GM21423 (cell line): Measurements from ENCODE around the gene DPF3.

ENCODE experiments used
- ATAC-seq: cut with Tn5 transposase; IDR thresholded peaks from one replicate; pipeline ENCODE4 v1.9.1; 2021; ENCODE audit warnings: mild to moderate bottlenecking, moderate library complexity; ENCODE audit not compliant: unreplicated experiment

DPF3 gene

DNA sequence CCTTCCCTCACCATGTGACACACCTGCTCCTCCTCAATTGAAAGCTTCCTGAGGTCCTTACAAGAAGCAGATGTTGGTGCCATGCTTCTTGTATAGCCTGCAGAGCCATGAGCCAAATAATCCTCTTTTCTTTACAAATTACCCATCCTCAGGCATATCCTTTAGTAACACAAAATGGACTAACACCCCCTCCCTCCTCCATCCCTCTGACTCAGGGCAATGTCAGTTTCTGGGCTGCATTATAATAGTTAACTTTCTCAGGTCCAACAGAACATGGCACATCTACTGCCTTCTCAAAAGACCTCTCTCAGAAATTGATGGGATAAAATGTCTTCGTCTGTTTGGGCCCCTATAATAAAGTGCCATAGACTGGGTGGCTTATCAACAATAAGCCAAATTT lies 287.0 kb downstream of the DPF3 start:
- ATAC-seq, result no peak

GRCh38 chr14:72605921-72606220 lies 288.0 kb downstream of the DPF3 start:
- no peak for ATAC-seq

GRCh38 chr14:72605096-72605920 lies 288.6 kb downstream of the DPF3 start:
- no peak for ATAC-seq

GRCh38 chr14:72604133-72604532 lies 289.8 kb downstream of the DPF3 start:
- no peak for ATAC-seq

- no peak for ATAC-seq
Measured at GRCh38 chr14:72603639-72604038, 290.3 kb downstream of the DPF3 start.

- no peak for ATAC-seq
Measured at GRCh38 chr14:72600551-72601330, 293.2 kb downstream of the DPF3 start.

DNA sequence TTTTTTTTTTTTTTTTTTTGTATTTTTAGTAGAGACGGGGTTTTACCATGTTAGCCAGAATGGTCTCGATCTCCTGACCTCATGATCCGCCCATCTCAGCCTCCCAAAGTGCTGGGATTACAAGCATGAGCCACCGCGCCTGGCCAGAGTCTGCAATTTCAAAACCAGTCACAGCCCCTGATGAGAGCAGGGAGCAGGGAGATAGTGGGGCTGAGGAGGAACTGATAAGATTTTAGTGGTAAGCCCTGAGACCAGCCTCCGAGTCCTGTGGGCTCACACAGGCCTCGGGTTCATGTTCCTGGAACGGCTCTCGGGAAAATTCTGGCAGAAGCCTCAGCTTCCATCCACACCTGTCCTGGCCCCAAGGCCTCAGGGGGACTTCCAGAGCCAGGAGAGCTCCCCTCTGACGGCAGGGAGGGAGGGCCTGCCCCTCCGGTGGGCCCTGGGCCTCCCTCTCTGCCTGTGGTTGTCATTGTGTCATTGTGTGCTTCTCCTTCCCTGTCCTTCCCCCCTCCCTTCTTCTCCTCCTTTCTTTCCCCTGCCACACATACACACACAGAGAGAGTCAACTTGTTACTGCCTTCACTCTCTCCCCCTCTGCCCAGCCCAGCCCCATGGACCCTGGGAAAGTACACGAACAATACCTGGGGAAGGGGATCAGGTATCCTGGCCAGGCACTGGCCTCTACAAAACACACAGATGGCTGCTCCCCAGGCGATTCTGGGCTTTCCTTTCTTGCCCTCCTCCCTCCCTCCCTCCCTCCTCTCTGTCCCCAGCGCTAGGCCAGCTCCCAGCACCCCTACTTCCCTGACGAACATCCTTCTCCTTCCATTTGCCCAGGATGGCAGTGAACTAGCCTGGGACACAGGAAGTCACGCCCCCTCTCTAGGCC lies 294.1 kb downstream of the DPF3 start:
- no peak for ATAC-seq

DNA sequence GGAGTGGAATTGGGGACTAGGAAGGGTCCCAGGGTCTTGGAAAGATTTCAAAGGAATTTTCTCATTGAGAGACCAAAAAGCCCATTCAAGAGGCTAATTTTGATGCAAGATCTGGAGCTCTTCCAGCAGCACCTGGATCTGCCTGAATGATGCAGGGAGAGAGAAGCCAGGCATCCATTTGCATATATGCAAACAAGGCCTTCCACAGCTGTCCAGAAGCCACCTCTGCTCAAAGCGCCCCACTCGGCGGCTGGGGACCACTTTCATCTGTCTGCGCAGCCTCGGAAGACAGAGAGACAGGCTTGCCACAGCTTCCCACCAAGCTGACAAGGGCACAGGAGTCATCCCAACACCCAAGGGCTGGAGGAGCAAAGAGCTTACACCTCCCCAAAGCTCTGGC lies 295.6 kb downstream of the DPF3 start:
- no peak for ATAC-seq

GRCh38 chr14:72597252-72598233 lies 296.4 kb downstream of the DPF3 start:
- ATAC-seq, result no peak

DNA sequence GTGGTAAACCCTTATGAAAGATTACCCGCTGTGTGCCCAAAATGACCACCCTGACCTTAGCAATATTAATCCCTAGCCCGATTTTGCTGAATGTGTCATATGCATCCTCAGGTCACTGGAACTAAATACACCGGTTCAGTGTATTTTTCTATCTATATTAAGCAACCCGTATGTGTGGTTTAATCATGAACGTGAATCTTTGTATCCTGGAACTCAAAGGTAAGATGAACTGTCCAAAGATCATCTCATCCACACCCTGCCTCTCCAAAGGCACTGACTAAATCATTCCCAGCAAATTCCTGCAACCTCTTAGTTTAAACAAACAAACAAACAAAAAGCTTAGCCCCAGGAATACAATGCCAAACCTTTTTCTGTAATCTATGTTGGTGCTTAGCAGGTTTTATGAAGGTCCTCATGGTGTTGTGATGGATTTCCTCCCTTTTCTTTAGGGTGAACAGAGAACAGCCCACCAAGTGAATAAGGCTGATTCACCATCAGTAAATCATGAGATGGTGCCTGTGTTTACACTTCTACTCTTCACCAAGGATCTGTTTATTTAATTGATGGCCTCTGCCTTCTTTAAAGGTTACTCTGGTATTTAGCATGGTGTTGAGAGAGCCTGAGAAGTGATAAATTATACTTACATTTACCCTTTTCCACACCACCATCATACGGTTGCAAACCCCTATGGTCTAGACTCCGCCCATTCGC lies 298.6 kb downstream of the DPF3 start:
- ATAC-seq, result no peak

DNA sequence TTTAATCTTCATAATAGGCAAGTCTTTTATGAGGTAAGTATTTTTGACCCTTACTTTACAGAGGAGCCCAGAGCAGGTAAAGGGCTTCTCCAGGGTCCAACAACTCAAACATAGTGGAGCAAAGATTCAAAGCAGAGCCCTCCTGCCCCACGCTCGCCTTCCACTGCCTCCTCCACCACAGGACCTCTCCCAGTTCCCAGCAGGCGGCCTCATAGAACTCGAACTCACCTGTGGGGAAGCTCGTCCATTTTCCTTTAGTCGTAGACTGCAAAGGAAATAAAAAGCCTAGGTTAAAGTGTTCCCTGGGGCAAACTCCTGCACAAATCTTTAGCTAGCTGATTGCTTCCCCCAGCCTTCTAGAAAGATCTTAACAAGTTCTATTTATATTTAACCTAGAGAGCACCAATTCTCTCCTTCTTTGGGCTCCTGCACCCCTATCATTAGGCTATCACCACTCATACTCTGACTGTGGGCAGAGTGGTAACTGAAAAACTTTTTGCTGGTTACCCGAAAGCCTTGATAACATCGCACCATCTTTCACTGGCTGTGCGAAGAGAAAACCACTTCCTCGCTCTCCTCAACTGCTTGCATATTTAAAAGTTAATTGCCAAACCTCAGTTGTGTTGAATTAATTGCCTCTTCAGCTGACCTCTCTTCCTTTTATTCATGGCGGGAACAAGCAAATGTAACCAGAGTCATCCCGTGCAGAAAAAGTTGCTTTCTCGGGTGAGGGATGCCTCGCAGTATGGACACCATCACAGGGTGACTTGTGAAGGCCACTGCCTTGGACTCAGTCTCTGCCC lies 299.6 kb downstream of the DPF3 start:
- peak; percentile 88 for ATAC-seq

DNA sequence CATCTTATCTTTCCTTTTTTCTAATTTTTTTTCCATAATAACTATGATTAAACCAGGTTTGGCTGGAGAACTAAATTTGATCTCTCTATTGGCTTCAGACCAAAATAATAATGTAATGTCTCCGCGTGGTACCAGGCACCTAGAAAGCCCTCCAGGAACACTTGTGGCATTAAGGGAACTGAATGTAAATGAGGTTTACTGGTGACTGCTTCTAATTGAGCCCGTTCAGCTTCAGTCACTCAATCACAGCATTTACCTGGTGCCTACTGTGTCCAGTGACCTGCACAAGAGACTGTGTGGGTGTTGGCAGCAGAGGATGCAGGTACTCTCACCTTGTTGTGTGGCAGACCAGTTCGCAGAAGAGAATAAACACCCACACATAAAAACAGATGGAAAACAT lies 302.5 kb downstream of the DPF3 start:
- ATAC-seq, result no peak

GRCh38 chr14:72590577-72590976 lies 303.3 kb downstream of the DPF3 start:
- ATAC-seq, result no peak

GRCh38 chr14:72589652-72590051 lies 304.2 kb downstream of the DPF3 start:
- ATAC-seq, result no peak

DNA sequence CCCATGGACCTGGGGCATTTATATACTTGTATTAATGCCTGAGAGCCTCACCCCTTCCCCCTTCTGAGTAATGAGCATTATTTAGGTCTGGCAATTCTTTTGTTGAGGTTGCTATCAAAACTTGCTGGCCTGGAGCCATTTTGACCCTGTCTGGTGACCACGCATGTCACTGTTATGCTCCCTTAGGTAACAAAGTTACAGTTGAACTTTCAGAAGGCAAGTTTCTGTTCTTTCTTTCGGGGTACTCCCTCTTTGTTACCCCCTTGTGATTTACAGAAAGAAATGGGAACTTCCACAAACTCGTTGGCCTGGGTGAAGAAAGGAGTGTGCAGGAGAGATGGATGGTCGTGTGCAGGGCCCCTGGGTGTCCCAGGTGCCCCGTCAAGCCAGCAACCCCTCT lies 305.4 kb downstream of the DPF3 start:
- ATAC-seq, result no peak

DNA sequence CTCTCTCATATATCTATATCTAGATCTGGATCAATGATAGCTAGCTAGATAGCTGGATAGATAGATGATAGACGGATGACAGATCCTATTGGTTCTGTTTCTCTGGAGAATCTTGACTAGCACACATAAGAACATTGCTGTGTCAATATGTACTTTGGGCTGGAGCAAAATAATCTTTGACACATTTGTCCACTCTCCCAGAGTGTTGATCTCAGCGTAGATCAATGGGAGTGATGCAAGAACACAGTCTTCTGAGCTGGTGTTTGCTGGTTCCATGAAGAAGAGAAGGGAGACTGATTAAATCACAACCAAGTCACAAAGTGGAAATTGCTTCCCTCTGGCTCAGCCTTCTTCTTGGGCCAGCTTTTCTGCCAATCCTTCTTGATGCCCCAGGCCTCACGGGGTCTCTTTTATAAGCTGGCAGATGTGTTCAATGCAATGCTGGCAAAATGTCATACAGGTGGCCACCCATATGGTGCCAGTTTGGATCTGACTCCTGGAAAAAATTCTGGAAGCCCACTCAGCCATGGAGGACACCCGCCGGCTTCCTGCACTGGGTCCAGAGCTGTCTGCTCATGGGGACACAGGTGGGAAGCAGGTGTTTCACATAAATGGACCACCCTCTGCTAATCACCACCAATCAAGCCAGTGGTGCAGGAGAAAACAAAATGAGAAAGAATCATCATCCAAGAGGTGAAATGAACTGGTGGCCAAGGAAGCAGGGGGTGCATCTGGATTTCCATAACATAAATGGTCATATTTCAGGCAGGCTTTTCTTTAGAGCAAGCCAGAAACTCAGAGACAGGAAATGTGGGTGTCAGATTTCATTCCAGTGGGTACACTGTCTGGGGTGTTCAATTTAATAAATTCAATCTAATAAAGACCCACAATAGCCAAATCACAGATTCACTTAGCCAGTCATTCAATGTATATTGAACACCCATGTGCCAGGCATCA lies 310.3 kb downstream of the DPF3 start:
- no peak for ATAC-seq

DNA sequence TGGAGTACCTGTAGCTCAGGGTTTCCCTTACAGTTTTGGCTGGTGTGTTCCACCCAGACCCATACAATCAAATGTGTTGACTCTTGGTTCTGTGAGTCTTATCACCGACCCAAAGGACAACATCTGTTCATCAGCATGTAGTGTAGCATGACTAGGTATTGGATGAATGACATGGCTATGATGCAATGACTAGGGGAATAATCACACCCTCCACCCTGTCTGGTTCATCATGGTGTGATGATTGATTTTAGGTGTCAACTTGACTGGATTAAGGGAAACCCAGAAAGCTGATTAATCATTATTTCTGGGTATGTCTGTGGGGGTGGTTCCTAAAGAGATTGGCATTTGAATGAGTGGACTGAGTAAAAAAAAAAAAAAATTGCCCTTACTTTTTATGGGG lies 311.3 kb downstream of the DPF3 start:
- ATAC-seq, result no peak

DNA sequence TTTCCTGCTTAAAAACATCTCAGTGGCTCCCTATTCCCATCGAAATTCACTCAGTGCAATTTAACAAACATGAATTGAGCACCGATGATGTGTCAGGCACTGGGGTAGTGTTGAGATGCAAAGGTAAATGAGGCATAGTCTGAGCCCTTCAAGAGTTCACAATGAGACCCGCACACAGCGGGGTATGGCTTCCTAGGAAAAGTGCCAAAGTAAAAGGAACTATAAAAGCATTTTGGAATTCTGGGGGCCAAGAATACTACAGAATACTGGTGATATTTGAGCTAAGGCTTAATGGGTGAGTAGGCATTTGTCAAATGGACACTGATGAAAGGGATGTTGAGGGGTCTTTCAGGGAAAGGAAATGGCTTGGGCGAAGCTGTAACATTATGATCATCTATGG lies 315.4 kb downstream of the DPF3 start:
- ATAC-seq, result no peak
